Esophagus (tissue), 2 donors: ENCODE measurements around the gene RNF183. TPM values are rescaled to one million over a fixed set of nuclear protein-coding genes. Genes with fewer than 3 reads are reported as not detected.

Experiments used
- H3K27ac ChIP-seq, 2 donors: one replicate each; pipeline ENCODE4 v1.5.1; 2013; ENCODE audit warnings: low read depth in 2 of 2, mild to moderate bottlenecking in 2 of 2, inconsistent platforms in 1 of 2, low read length in 1 of 2, moderate library complexity in 1 of 2
- H3K27me3 ChIP-seq, 2 donors: one replicate each; pipeline ENCODE4 v1.6.1; 2013; ENCODE audit warnings: low read length in 2 of 2, control low read depth in 1 of 2, mild to moderate bottlenecking in 1 of 2; ENCODE audit not compliant: insufficient read depth in 2 of 2, control insufficient read depth in 1 of 2
- H3K36me3 ChIP-seq, 2 donors: one replicate each; pipeline ENCODE4 v1.6.1; 2013; ENCODE audit warnings: low read length in 1 of 2; ENCODE audit not compliant: control insufficient read depth in 2 of 2, insufficient read depth in 2 of 2
- H3K4me1 ChIP-seq, 2 donors: one replicate each; pipeline ENCODE4 v1.6.1; 2013; ENCODE audit warnings: low read length in 1 of 2; ENCODE audit not compliant: control insufficient read depth in 2 of 2, insufficient read depth in 2 of 2
- H3K4me3 ChIP-seq, 2 donors: one replicate each; pipeline ENCODE4 v1.5.1; 2013; ENCODE audit warnings: low read length in 2 of 2, mild to moderate bottlenecking in 2 of 2, low read depth in 1 of 2, moderate library complexity in 1 of 2
- H3K9me3 ChIP-seq, 2 donors: one replicate each; pipeline ENCODE4 v1.6.1; 2013; ENCODE audit warnings: mild to moderate bottlenecking in 2 of 2, low read depth in 1 of 2, low read length in 1 of 2, moderate library complexity in 1 of 2; ENCODE audit not compliant: control insufficient read depth in 2 of 2, insufficient read depth in 1 of 2
- WGBS, 2 donors: extraction: QIAGEN DNeasy Blood & Tissue Kit; methylation state at CpG; one replicate each; pipeline ENCODE4 v1.1.7; 2013; 5-methylcytosine and 5-hydroxymethylcytosine counted together
- polyA plus RNA-seq, 2 donors: library from polyadenylated mRNA; stranded (reverse); fragments of 200-250 nt; gene quantifications; one replicate each; pipeline ENCODE4 v1.2.3, GENCODE V29; 2013
- donor health status: healthy with polysubstance abuse.
- donor health status: Bipolar disorder and iron deficiency.

The RNF183 gene
- polyA plus RNA-seq, 2 donors: 2.3 to 3.6 TPM

GRCh38 chr9:113320051-113320450, 16.9 kb upstream of the RNF183 start:
- WGBS, 2 donors: 93 to 97% methylated on average over 3 of the region's 3 CpGs
- Histone ChIP-seq H3K9me3 (no peaks in the 10 kb centered on the region), H3K27me3 (no peaks in the 10 kb centered on the region), H3K36me3 (peaks cover 3% of the 10 kb centered on the region in 2 donors), H3K27ac (no peak overlapping the region), H3K4me1 (no peaks in the 10 kb centered on the region), H3K4me3 (no peak overlapping the region)

DNA sequence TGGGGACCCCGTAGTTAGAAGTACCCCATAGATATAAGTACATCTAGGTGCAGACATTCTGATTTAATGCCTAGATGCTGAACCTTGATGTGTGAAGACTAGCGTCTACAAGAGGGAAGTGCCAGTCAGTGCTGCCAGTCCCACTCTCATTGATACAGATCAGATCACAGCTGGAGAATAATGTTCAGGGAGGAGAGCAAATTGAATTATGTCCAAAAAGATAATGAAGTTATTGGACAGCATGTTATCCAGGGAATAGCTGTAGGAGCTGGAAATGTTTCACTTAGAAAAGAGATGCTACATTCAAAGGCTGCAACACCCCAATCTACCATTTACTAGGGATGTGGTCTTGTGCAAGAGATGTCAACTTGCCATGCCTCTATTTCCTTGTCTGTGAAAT, 15.9 kb upstream of the RNF183 start:
- Histone ChIP-seq H3K27me3 (no peaks in the 10 kb centered on the region), H3K9me3 (no peaks in the 10 kb centered on the region), H3K4me1 (no peaks in the 10 kb centered on the region), H3K36me3 (peaks cover 3% of the 10 kb centered on the region in 2 donors), H3K4me3 (no peak overlapping the region), H3K27ac (no peak overlapping the region)
- WGBS, 2 donors: 83 to 89% methylated on average over 2 of the region's 2 CpGs

DNA sequence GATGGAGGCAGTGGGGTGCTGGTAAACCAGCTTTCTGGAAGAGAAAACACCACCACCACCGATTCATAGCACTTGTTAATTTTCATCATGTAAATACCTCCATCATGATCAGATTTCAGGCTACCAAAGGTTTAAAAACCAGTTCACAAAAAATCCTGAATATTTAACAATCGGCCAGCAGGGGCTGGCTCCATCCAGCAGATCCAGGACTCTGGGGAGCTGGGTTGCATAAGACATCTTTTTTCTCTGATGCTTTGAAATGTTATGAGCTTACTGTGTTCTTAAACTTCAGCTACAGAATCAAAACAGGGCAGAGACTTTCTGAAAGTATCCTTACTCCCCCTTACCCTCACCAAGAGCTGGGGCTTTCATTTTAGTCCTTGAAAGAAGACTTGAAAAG, 14.6 kb upstream of the RNF183 start:
- no peaks in the 10 kb centered on the region for H3K27me3 ChIP-seq
- H3K36me3 ChIP-seq: peaks cover 3% of the 10 kb centered on the region in 2 donors
- H3K4me3 ChIP-seq: no peak overlapping the region
- WGBS, 2 donors: 69 to 75% methylated on average over 2 of the region's 2 CpGs
- H3K27ac ChIP-seq: no peak overlapping the region
- H3K4me1 ChIP-seq: no peaks in the 10 kb centered on the region
- H3K9me3 ChIP-seq: no peaks in the 10 kb centered on the region

GRCh38 chr9:113316030-113316429, 12.9 kb upstream of the RNF183 start:
- 90 to 92% methylated on average over 4 of the region's 4 CpGs for WGBS, 2 donors

DNA sequence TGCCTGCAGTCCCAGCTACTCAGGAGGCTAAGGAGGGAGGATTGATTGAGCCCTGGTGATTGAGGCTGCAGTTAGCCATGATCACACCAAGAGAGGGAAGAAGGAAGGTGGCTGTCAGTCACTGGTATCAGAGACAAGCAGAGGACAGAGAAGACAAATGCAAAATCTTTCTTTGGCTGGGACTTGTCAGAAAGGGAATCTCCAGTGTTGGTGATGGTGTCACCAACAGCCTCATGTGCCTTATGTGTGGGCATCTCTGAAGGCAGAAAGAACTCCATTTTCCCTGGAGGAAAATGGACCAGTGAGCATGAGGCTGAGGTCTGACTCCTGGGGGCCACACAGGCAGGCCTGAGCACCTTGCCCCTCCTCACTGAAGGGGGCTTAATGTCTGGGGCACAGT, 12.1 kb upstream of the RNF183 start:
- peaks cover 0 to 2% of the 10 kb centered on the region in 2 donors for H3K36me3 ChIP-seq
- no peaks in the 10 kb centered on the region for H3K27me3 ChIP-seq
- no peaks in the 10 kb centered on the region for H3K4me1 ChIP-seq
- H3K9me3 ChIP-seq: no peaks in the 10 kb centered on the region
- no peak overlapping the region for H3K27ac ChIP-seq
- no peak overlapping the region for H3K4me3 ChIP-seq

More at GRCh38 chr9:113316030-113316429, 12.9 kb upstream of the RNF183 start:
- Histone ChIP-seq H3K27ac (no peak overlapping the region), H3K27me3 (no peaks in the 10 kb centered on the region), H3K9me3 (no peaks in the 10 kb centered on the region), H3K4me1 (no peaks in the 10 kb centered on the region), H3K4me3 (no peak overlapping the region), H3K36me3 (peaks cover under 1 to 3% of the 10 kb centered on the region in 2 donors)

GRCh38 chr9:113313261-113313660, 10.1 kb upstream of the RNF183 start:
- WGBS, 2 donors: 65 to 66% methylated on average over 5 of the region's 5 CpGs
- Histone ChIP-seq H3K27ac (no peak overlapping the region), H3K27me3 (no peaks in the 10 kb centered on the region)

DNA sequence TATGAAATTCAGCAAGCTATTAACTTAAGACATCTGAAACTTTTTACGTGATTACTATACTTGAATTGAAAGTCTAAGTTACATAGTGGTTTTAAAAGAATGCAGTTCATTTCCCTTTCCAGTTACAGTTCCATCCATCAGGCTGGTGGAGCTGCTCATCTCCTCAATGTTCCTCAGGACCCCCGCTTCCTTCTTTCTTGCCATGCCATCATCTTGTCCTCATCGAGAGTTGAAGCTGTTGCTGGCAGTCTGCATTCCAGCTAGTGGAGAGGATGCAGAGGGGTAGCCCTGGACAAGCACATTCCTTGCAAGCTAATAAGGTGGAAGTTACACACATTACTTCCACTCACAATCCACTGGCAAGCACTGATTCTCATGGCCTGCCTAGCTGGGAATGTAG, 8.8 kb upstream of the RNF183 start:
- no peaks in the 10 kb centered on the region for H3K9me3 ChIP-seq
- no peaks in the 10 kb centered on the region for H3K36me3 ChIP-seq
- whole genome bisulfite sequencing, 2 donors: 86% methylated on average over 3 of the region's 3 CpGs
- H3K4me3 ChIP-seq: no peak overlapping the region
- no peaks in the 10 kb centered on the region for H3K27me3 ChIP-seq
- H3K27ac ChIP-seq: no peak overlapping the region
- no peaks in the 10 kb centered on the region for H3K4me1 ChIP-seq

More at GRCh38 chr9:113313261-113313660, 10.1 kb upstream of the RNF183 start:
- Histone ChIP-seq H3K4me1 (no peaks in the 10 kb centered on the region), H3K9me3 (no peaks in the 10 kb centered on the region), H3K4me3 (no peak overlapping the region), H3K36me3 (no peaks in the 10 kb centered on the region)

- no peak overlapping the region for H3K27ac ChIP-seq
Observed at GRCh38 chr9:113310538-113310937, 7.4 kb upstream of the RNF183 start.

GRCh38 chr9:113309204-113309813, 6.1 kb upstream of the RNF183 start:
- Histone ChIP-seq H3K27me3 (no peaks in the 10 kb centered on the region), H3K4me3 (no peak overlapping the region), H3K36me3 (no peaks in the 10 kb centered on the region), H3K4me1 (no peaks in the 10 kb centered on the region), H3K27ac (no peak overlapping the region), H3K9me3 (no peaks in the 10 kb centered on the region)
- WGBS, 2 donors: 7 to 11% methylated on average over 2 of the region's 2 CpGs

More at GRCh38 chr9:113310538-113310937, 7.4 kb upstream of the RNF183 start:
- Histone ChIP-seq H3K4me3 (no peak overlapping the region), H3K27me3 (no peaks in the 10 kb centered on the region), H3K4me1 (no peaks in the 10 kb centered on the region), H3K36me3 (no peaks in the 10 kb centered on the region), H3K9me3 (no peaks in the 10 kb centered on the region)
- WGBS, 2 donors: 51 to 59% methylated on average over 3 of the region's 3 CpGs

DNA sequence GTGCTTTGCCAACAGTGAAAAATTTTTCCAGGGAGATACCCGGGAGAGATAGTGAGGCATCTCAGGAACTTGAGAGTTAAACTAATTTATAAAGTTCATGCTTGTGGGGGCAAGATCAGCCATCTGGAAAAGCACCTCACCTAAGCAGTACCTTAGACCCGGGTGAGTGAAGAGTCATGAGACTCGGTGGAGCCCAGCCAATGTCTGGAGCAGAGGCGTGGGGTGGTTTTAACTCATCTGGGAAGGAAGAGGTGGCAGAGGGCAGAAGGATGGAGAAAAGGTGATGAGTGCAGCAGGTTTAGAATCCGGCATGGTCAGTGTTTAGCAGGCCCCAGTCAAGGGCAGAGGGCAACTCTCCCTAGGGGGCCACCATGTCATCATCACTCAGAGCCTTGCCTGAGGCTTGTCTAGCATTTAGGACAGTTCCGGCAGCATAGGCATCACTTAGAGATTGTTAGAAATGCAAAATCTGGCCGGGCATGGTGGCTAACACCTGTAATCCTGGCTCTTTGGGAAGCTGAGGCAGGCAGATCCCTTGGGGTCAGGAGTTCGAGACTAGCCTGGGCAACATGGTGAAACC, 4.3 kb upstream of the RNF183 start:
- Histone ChIP-seq H3K4me1 (peaks cover 0 to 3% of the 10 kb centered on the region in 2 donors), H3K9me3 (no peaks in the 10 kb centered on the region), H3K27me3 (no peaks in the 10 kb centered on the region), H3K36me3 (no peaks in the 10 kb centered on the region), H3K27ac (no peak overlapping the region), H3K4me3 (no peak overlapping the region)
- 65 to 70% methylated on average over 8 of the region's 8 CpGs for WGBS, 2 donors
